Spleen (tissue), 7 donors: ENCODE measurements around the gene TMC1.

Source experiments
- POLR2A ChIP-seq, 3 donors: fragments of 450-650 bp; IDR thresholded peaks; one replicate each; pipeline ENCODE4 v1.5.1; 2017; ENCODE audit warnings: antibody characterized with exemption in 3 of 3, mild to moderate bottlenecking in 1 of 3
- TF ChIP-seq, protein P1 (sequence below), 11 experiments: fragments of 200-600 bp in 7 of 11; fragments of 450-650 bp in 4 of 11; sonication (generic) in 4 of 11; IDR thresholded peaks in 8 of 11; conservative IDR thresholded peaks in 3 of 11; 1 replicate in 7 of 11; 2 replicates in 4 of 11; pipeline versions ENCODE4 v1.4.0 to v1.8.0; 2016 to 2021; ENCODE audit warnings: antibody characterized with exemption in 11 of 11, inconsistent platforms in 4 of 11, mild to moderate bottlenecking in 1 of 11
- donor health status: DM: no; HTN: no; CAD: no; lungs with moderate emphysema.
- donor health status: DM: no; HTN: no; CAD: no.
- donor health status: DM: no; HTN: no; CAD: no.

DNA sequence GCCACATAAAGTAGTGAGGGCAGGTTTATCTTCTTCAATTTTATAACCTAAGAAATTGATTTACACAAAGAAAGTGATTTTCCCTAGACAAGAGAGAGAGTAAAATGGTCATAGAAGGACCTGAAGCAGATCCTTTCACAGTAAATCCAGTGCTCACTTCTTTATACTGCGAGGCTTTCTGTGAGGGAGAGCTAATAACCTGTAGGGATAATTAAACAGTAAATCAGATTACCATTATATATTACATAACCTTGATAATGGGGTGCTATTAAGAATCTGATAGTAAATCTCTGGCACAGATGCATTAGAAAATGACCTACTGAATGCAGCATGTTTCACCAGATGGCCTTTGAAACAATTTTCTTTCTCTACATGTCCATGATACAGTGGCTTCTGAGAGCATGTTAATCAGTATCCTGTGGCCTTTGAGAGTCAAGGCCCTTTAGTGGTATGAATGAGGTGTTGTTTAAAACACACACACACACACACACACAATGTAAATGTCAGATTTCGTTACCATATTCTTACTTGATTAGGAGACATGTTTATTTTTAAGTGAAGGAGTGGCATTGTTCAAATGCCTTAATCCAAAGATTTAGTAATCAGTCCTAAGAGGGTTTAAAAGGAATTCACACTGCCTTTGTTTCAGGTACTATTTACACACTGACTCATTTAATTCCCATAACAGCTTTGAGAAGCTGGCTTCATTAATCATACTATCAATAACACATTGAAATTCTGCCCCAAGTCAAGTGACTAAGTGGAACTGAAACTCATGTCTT lies 306.7 kb downstream of the TMC1 start:
- TF ChIP-seq POLR2A (IDR thresholded peaks at IDR 0.05): no peak
- TF ChIP-seq, protein P1, sequence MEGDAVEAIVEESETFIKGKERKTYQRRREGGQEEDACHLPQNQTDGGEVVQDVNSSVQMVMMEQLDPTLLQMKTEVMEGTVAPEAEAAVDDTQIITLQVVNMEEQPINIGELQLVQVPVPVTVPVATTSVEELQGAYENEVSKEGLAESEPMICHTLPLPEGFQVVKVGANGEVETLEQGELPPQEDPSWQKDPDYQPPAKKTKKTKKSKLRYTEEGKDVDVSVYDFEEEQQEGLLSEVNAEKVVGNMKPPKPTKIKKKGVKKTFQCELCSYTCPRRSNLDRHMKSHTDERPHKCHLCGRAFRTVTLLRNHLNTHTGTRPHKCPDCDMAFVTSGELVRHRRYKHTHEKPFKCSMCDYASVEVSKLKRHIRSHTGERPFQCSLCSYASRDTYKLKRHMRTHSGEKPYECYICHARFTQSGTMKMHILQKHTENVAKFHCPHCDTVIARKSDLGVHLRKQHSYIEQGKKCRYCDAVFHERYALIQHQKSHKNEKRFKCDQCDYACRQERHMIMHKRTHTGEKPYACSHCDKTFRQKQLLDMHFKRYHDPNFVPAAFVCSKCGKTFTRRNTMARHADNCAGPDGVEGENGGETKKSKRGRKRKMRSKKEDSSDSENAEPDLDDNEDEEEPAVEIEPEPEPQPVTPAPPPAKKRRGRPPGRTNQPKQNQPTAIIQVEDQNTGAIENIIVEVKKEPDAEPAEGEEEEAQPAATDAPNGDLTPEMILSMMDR (IDR thresholded peaks at IDR 0.05 in 8 of 11, conservative IDR thresholded peaks at IDR 0.05 in 3 of 11): no peak
